Thyroid gland (tissue), 4 donors: ENCODE data around the gene NEMP1. TPM values are rescaled to one million over a fixed set of nuclear protein-coding genes. Genes with fewer than 3 reads are reported as not detected.
A peak's percentile ranks its signal among the peaks of the same experiment; 100 is the strongest.

Experiments
- DNase-seq, 2 donors: peaks; one replicate each; pipeline ENCODE4 v3.0.0-alpha.2; 2019
- H3K27ac ChIP-seq, 3 donors: fragments of 200-600 bp; sonication (generic); 1 replicate in 2 of 3; 2 replicates in 1 of 3; pipeline ENCODE4 v1.5.1; 2016 to 2019; ENCODE audit warnings: mild to moderate bottlenecking in 1 of 3, moderate library complexity in 1 of 3
- H3K27me3 ChIP-seq: fragments of 200-600 bp; sonication (generic); one replicate; pipeline ENCODE4 v1.5.1; 2019
- H3K36me3 ChIP-seq, 2 donors: fragments of 200-600 bp; sonication (generic); one replicate each; pipeline ENCODE4 v1.5.1; 2016 to 2019
- H3K4me1 ChIP-seq, 2 donors: fragments of 200-600 bp; sonication (generic); one replicate each; pipeline ENCODE4 v1.5.1; 2017 to 2019
- H3K4me3 ChIP-seq, 3 donors: fragments of 200-600 bp; sonication (generic); replicated peaks in 1 of 3; 1 replicate in 2 of 3; 2 replicates in 1 of 3; pipeline ENCODE4 v1.5.1; 2016; ENCODE audit warnings: mild to moderate bottlenecking in 1 of 3
- H3K9me3 ChIP-seq: fragments of 200-600 bp; sonication (generic); one replicate; pipeline ENCODE4 v1.5.1; 2017
- CTCF ChIP-seq, 6 experiments: fragments of 200-600 bp in 3 of 6; fragments of 450-650 bp in 3 of 6; sonication (generic) in 3 of 6; IDR thresholded peaks; one replicate each; pipeline ENCODE4 v1.5.1; 2016 to 2019; ENCODE audit warnings: antibody characterized with exemption in 6 of 6, mild to moderate bottlenecking in 2 of 6, inconsistent platforms in 1 of 6, moderate library complexity in 1 of 6
- POLR2A ChIP-seq, 2 donors: fragments of 450-650 bp; IDR thresholded peaks; one replicate each; pipeline ENCODE4 v1.6.1; 2017; ENCODE audit warnings: antibody characterized with exemption in 2 of 2, mild to moderate bottlenecking in 2 of 2, moderate library complexity in 1 of 2
- WGBS, 2 donors: methylation state at CpG; one replicate each; pipeline ENCODE4 v1.1.5; 2017; 5-methylcytosine and 5-hydroxymethylcytosine counted together
- intact Hi-C: fragments of 100-400 bp; cut with DNase I; formaldehyde crosslinking; loops from one replicate; pipeline ENCODE4 v1.15.1; 2023
- total RNA-seq, 4 donors: library from RNA; depleted of rRNA; stranded (reverse); fragments of >200 nt; gene quantifications; one replicate each; pipeline ENCODE4 v1.2.3, GENCODE V29; 2016

Gene NEMP1
- 10 to 100 TPM in 2 of 4 donors, 1 to 10 TPM in 2; 5.6 to 10.9 (median 9.2) TPM for total RNA-seq

- H3K4me3 ChIP-seq: peak within 1 kb of the TSS; percentile 30 to 73 (median 47)
- no peak for TF ChIP-seq CTCF (IDR thresholded peaks at IDR 0.05)
- peak in 1 of 2 donors; percentile 67 for TF ChIP-seq POLR2A (IDR thresholded peaks at IDR 0.05)
- 0 to 1% methylated on average over 36 to 39 of the region's 39 CpGs for WGBS, 2 donors
- peak within 1 kb of the TSS; percentile 85 to 91 (median 87) for H3K27ac ChIP-seq
- H3K4me1 ChIP-seq: peaks cover 10 to 11% of the 10 kb centered on the region in 2 donors
- H3K27me3 ChIP-seq: no peaks in the 10 kb centered on the region
- H3K36me3 ChIP-seq: no peaks in the 10 kb centered on the region
- no peaks in the 10 kb centered on the region for H3K9me3 ChIP-seq
- intact Hi-C loops: loop anchor here (5.0 kb wide), 1 partner anchor 104 kb away; no protein-coding TSS in a partner anchor
- peak; percentile 98 to 99 for DNase-seq
Measured at GRCh38 chr12:57078519-57079404, at the start of gene NEMP1. Gene NEMP1, minus strand, starts transcription at chr12:57078791. Its CDS starts 46 bp downstream, at chr12:57078745.

- TF ChIP-seq CTCF (IDR thresholded peaks at IDR 0.05): no peak
- TF ChIP-seq POLR2A (IDR thresholded peaks at IDR 0.05): peak; percentile 31 to 86
- DNase-seq: peak; percentile 84 to 86
- 0% methylated on average over 40 to 49 of the region's 57 CpGs for WGBS, 2 donors
- H3K4me1 ChIP-seq: peaks cover 14 to 21% of the 10 kb centered on the region in 2 donors
- no peaks in the 10 kb centered on the region for H3K36me3 ChIP-seq
- no peaks in the 10 kb centered on the region for H3K9me3 ChIP-seq
- H3K27me3 ChIP-seq: no peaks in the 10 kb centered on the region
- intact Hi-C loops: no loop called here
- peak within 1 kb of the TSS; percentile 45 to 98 (median 71) for H3K4me3 ChIP-seq
- peak within 1 kb of the TSS; percentile 88 to 98 (median 98) for H3K27ac ChIP-seq
Measured at GRCh38 chr12:57127726-57128518, 49.3 kb upstream of the NEMP1 start, which contains the start of gene LRP1. Gene LRP1, plus strand, starts transcription at chr12:57128483. Its CDS starts 482 bp downstream, at chr12:57128965.

GRCh38 chr12:57127101-57127725 is 48.6 kb upstream of the NEMP1 start:
- Histone ChIP-seq H3K4me1 (peaks cover 14 to 21% of the 10 kb centered on the region in 2 donors), H3K36me3 (no peaks in the 10 kb centered on the region), H3K4me3 (peak overlapping the region; percentile 45 to 98 (median 71)), H3K27ac (peak overlapping the region; percentile 88 to 98 (median 98)), H3K27me3 (no peaks in the 10 kb centered on the region), H3K9me3 (no peaks in the 10 kb centered on the region)
- TF ChIP-seq CTCF (IDR thresholded peaks at IDR 0.05) (peak in 2 of 6 experiments; percentile 13 to 26), POLR2A (IDR thresholded peaks at IDR 0.05) (peak in 1 of 2 donors; percentile 64)
- WGBS, 2 donors: 3 to 4% methylated on average over 23 to 24 of the region's 26 CpGs
- DNase-seq: peak; percentile 90 to 91
- intact Hi-C loops: no loop called here

GRCh38 chr12:57126561-57126960 is 48.0 kb upstream of the NEMP1 start:
- Histone ChIP-seq H3K36me3 (no peaks in the 10 kb centered on the region), H3K27me3 (no peaks in the 10 kb centered on the region), H3K4me3 (peak overlapping the region in 1 of 3 donors; percentile 45), H3K4me1 (peaks cover 14 to 21% of the 10 kb centered on the region in 2 donors), H3K9me3 (no peaks in the 10 kb centered on the region), H3K27ac (peak overlapping the region; percentile 88 to 98 (median 98))
- 47 to 63% methylated on average over 7 of the region's 7 CpGs for WGBS, 2 donors
- intact Hi-C loops: no loop called here
- no peak for DNase-seq
- no peak for TF ChIP-seq CTCF (IDR thresholded peaks at IDR 0.05)
- TF ChIP-seq POLR2A (IDR thresholded peaks at IDR 0.05): no peak
